ENCODE data around the gene ESPN.
A peak's percentile ranks its signal among the peaks of the same experiment; 100 is the strongest.
"Not testable (repeated sequence)": the region's sequence is repeated elsewhere in the genome, so short reads cannot be mapped to it uniquely, and the experiment has no call there.

The ESPN gene

DNA sequence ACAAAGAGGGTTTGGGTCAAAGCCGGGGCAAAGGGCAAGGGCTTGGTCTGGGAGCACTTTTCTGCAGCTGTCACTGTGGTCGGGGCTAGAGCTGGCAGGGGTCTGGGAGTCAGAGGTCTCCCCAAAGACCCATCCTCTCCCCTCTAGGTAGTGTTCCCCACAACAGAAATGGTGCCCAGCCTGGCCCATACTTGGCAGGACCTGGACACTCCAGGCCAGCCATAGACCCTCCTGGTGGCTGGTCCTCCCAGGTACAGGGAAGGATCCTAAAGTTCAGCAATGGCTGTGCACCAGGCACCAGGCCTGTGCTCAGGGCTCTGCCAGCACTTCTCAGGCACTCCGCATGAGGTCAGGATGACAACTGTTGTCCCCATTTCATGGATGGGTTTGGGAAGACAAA, 11.0 kb downstream of the ESPN start:
- FAIRE-seq (no peak), DNase-seq (ENCODE audit: insufficient read length) (no peak)
- no peak for TF ChIP-seq TAF1 (IDR thresholded peaks at IDR 0.05; ENCODE audit: borderline replicate concordance, low read depth, low read length)
- no peak for TF ChIP-seq POLR2AphosphoS5 (IDR thresholded peaks at IDR 0.05; ENCODE audit: low read depth, low read length)
- no peak for TF ChIP-seq POLR2A (IDR thresholded peaks at IDR 0.05; ENCODE audit: low read depth, low read length)

DNA sequence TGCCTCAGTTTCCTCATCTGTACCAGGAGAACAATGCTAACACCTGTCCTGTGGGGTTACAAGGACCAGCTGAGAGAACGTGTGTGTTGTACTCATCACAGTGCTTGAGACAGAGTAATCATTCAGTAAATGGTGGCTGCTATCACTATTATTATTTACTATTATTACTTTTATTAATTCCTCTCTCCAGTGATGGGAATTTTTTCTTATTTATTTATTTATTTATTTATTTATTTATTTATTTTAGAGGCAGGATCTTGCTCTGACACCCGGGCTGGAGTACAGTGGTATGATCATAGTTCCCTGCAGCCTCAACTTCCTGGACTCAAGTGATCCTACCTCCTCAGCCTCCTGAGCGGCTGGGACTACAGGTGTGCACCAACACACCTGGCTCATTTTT, 11.7 kb downstream of the ESPN start:
- DNase-seq (ENCODE audit: insufficient read length); FAIRE-seq: not testable (repeated sequence)

DNA sequence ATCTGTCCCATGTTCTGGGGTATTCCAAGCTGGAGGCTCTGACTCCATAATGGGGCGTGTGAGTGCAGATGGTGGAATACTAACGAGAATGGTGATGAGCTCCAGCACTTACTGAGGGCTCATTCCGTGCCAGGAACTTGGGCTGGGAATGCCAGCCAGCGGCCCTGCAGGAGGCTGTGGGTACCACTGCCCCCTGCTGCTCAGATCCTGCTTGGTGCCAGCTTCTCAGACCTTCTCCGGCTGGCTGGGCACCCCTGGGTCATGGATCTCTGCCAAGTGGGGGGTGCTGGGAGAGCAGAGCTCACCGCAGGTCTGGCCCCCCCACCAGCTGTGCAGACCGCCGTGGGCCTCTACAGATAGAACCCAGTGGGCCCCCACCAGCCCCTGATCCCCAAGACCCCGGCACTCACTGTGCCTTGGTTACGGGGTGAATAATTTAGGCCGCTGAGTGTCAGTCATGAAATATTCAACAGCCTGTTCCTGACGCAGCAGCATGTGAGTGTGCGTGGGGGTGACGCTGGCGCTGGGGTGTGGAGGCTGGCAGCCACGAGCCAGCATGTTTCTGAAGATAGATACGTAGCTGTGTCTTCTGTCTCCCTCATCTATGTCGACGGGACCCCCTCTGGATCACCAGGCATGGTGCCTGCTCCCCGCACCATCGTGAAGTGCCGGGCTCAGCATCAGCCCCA, 12.6 kb downstream of the ESPN start:
- DNase-seq (ENCODE audit: insufficient read length); FAIRE-seq: not testable (repeated sequence)

DNA sequence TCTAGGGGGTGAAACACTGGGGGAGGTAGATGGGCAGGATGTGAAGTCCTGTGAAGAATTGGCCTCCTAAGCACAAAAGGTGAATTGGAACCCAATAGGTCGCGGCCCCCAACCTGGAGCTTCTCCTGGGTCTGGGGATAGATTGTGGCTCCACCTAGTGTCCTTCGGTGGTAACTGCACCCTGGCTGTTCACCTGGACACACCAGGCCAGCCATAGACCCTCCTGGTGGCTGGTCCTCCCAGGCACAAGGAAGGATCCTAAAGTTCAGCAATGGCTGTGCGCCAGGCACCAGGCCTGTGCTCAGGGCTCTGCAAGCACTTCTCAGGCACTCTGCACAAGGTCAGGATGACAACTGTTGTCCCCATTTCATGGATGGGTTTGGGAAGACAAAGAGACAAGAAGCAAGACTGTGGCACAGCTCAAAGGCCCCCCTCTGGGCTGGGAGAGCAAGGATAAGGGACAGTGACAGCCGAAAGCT, 13.5 kb downstream of the ESPN start:
- peak; percentile 87 for FAIRE-seq
- TF ChIP-seq TAF1 (IDR thresholded peaks at IDR 0.05; ENCODE audit: borderline replicate concordance, low read depth, low read length) (no peak), POLR2A (IDR thresholded peaks at IDR 0.05; ENCODE audit: low read depth, low read length) (no peak), POLR2AphosphoS5 (IDR thresholded peaks at IDR 0.05; ENCODE audit: low read depth, low read length) (no peak)

DNA sequence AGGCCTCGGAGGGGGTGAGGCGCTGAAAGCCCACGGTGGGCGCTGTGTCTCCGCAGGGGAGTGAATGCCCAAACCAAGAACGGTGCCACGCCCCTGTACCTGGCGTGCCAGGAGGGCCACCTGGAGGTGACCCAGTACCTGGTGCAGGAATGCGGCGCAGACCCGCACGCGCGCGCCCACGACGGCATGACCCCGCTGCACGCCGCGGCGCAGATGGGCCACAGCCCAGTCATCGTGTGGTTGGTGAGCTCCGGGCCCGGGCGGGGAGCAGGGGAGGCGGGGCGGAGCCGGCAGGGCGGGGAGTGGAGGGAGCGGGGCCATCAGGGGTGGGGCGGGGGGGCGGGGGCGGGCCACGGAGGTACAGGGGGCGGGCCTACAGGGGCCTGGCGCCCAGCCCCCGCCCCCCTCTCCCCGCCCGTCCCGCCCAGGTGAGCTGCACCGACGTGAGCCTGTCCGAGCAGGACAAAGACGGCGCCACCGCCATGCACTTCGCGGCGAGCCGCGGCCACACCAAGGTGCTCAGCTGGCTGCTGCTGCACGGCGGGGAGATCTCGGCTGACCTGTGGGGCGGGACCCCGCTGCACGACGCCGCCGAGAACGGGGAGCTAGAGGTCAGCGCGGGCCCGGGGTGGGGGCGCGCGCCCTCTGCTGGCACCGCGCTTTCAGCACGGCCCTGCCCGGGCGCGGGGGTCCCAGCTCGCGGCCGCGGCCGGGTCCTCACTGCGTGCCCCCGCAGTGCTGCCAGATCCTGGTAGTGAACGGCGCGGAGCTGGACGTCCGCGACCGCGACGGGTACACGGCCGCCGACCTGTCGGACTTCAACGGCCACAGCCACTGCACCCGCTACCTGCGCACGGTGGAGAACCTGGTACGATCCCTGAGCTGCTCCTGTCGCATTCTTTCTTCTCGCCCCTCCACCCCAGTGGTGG, 15.9 kb downstream of the ESPN start:
- DNase-seq (ENCODE audit: insufficient read length) (no peak), FAIRE-seq (no peak)
- no peak for TF ChIP-seq POLR2AphosphoS5 (IDR thresholded peaks at IDR 0.05; ENCODE audit: low read depth, low read length)
- TF ChIP-seq POLR2A (IDR thresholded peaks at IDR 0.05; ENCODE audit: low read depth, low read length) = no peak
- no peak for TF ChIP-seq TAF1 (IDR thresholded peaks at IDR 0.05; ENCODE audit: borderline replicate concordance, low read depth, low read length)

More for the DNA sequence above, 13.5 kb downstream of the ESPN start:
- DNase-seq (ENCODE audit: insufficient read length) = peak; percentile 84

DNA sequence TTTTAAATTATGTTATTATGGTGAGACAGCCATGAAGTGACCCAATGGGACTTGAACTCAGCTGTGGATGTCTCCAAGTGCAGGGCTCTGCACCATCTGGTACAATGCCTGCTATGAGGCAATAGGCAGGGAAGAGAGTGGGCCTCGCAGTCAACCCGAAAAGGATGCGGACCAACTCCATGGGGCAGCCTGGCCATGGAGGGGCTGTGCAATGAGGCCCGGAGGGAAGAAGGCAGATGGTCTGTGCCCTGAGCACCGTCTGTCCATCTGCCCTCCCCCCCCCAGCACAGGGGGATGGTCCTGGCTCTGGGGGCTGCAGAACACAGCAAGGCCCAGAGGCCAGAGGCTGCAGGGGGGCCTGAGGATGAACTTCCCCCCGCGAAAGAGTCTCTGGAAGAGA, 17.0 kb downstream of the ESPN start:
- DNase-seq (ENCODE audit: insufficient read length) (no peak), FAIRE-seq (no peak)
- TF ChIP-seq POLR2A (IDR thresholded peaks at IDR 0.05; ENCODE audit: low read depth, low read length) (no peak), POLR2AphosphoS5 (IDR thresholded peaks at IDR 0.05; ENCODE audit: low read depth, low read length) (no peak)

DNA sequence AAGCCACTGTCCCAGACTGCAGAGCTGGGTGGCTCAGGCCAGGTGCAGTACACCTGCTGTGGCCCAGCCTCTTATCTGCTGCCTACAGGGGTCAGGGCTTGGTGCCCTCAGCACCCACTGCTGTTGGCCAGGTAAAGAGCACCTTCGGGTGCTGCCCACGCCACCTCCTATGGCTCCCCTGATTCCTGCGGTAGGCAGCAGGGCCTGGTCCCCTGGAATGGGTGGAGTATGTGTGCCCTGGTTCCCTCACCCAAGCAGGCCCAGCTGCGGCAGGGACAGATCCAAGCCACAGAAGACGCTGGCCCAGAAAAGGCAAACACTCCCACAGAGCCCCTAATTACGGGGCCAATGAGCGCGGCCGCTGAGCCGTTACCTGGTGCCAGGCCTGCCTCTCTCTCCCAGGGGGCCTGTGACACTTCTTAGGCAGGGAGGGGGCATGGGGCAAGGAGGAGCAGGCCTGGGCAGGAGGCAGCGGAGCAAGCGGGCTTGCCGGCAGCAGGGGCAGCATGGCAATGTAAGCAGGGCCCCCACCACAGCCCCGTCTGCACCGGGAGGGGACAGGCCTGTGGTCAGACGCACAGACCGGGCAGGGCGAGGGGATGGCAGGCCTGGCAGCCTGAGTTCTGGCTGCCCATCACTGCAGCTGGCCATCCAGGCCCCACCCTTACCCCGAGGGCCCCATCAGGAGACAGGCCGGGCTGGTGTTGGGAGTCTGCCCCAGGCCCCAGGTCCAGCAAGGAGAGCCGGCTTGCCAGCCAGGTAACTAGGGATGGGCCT, 19.0 kb downstream of the ESPN start:
- DNase-seq (ENCODE audit: insufficient read length) = no peak
- TF ChIP-seq POLR2AphosphoS5 (IDR thresholded peaks at IDR 0.05; ENCODE audit: low read depth, low read length) = no peak
- no peak for TF ChIP-seq POLR2A (IDR thresholded peaks at IDR 0.05; ENCODE audit: low read depth, low read length)
- no peak for TF ChIP-seq TAF1 (IDR thresholded peaks at IDR 0.05; ENCODE audit: borderline replicate concordance, low read depth, low read length)
- FAIRE-seq = no peak

DNA sequence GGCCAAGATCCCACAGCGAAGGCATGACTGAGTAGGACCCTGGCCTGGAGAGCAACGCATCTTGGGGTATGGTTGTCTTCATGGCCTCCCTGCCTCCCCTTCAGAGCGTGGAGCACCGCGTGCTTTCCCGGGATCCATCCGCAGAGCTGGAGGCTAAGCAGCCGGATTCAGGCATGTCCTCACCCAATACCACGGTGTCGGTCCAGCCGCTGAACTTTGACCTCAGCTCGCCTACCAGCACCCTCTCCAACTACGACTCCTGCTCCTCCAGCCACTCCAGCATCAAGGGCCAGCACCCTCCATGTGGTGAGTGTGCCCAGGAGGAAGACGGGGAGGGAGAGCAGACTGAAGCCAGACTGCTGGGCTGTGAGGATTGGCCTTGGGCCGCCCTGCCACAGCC, 19.8 kb downstream of the ESPN start:
- no peak for TF ChIP-seq POLR2A (IDR thresholded peaks at IDR 0.05; ENCODE audit: low read depth, low read length)
- TF ChIP-seq POLR2AphosphoS5 (IDR thresholded peaks at IDR 0.05; ENCODE audit: low read depth, low read length) = no peak
- DNase-seq (ENCODE audit: insufficient read length) (no peak), FAIRE-seq (no peak)

DNA sequence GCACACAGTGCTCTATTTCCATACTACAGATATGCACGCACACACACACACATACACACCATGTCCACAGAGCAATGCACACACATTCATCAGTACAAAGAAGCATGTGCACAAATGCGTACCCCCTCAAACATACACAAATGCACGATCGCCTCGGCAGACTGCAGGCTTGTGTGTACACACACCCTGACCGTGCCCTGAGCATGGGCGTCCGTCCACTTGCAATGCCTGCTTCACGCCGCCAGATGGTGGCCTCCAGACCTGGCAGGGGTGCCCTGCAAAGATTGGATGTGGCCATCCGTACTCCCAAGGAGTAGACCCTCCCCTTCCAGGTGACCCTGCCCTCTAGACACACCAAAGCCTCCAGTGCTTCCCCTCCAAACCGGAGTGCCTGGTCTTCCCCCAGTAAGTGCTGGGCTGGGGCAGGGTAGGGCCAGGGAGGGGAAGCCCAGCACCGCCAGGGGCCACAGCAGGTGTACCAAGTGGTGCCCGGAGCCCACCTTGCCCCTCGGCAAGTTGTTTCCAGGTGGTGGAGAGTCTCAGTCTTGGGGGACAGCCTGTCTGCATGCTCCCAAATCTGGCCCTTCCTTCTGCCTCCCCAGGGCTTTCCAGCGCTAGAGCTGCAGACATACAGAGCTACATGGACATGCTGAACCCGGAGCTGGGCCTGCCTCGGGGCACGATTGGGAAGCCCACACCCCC, 20.6 kb downstream of the ESPN start:
- DNase-seq (ENCODE audit: insufficient read length) = no peak
- peak; percentile 81 for FAIRE-seq
- TF ChIP-seq POLR2AphosphoS5 (IDR thresholded peaks at IDR 0.05; ENCODE audit: low read depth, low read length) = no peak
- no peak for TF ChIP-seq TAF1 (IDR thresholded peaks at IDR 0.05; ENCODE audit: borderline replicate concordance, low read depth, low read length)
- no peak for TF ChIP-seq POLR2A (IDR thresholded peaks at IDR 0.05; ENCODE audit: low read depth, low read length)

DNA sequence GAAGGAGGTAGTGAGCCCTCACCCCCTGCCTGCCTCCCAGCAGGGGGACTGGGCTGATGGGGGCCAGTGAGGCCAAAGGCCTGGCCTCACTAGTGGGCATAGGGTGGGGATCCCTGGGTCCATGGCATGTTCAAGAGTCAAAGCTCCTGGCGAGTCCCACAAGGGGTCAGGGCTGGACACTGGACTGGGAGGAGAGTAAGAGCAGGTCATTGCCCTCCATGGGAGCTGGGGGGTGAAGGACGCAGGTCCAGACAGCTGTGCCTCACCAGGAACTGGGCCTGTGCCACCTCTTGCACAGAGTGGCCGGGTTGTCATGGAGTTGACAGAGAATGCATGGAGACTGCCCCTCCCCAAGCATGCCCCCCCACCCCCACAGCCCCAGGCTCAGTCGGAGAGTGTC, 21.4 kb downstream of the ESPN start:
- not testable (repeated sequence) for DNase-seq (ENCODE audit: insufficient read length); FAIRE-seq

DNA sequence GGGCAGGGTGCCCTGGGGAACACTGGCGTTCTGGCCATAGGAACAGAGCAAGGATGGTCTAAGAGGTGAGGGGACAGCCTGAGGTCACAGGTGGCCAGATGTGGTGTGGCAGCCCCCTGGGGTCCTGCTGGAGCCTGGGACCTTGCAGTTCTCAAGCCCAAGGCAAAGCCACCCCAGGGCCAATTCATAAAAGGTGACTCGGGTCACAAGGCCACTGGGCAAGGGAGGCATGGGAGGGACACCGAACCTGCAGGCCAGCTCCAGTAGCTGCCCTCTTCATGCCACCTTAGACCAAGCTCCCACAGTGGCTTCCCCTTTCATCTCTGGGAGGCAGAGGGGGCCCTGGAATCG, 22.1 kb downstream of the ESPN start:
- FAIRE-seq (no peak), DNase-seq (ENCODE audit: insufficient read length) (no peak)
- no peak for TF ChIP-seq POLR2A (IDR thresholded peaks at IDR 0.05; ENCODE audit: low read depth, low read length)
- TF ChIP-seq TAF1 (IDR thresholded peaks at IDR 0.05; ENCODE audit: borderline replicate concordance, low read depth, low read length) = no peak
- TF ChIP-seq POLR2AphosphoS5 (IDR thresholded peaks at IDR 0.05; ENCODE audit: low read depth, low read length) = no peak

All from GM12892 (cell line).